Measurements from ENCODE around the gene FBLN1. TPM values are rescaled to one million over a fixed set of nuclear protein-coding genes. Genes with fewer than 3 reads are reported as not detected.
A peak's percentile ranks its signal among the peaks of the same experiment; 100 is the strongest.

FBLN1 gene
- total and polyA plus RNA-seq, 2 of the 8 experiments (the other 6 are each of a cell fraction or from before 2014, with no cell fraction given): 159 to 168 TPM

DNA sequence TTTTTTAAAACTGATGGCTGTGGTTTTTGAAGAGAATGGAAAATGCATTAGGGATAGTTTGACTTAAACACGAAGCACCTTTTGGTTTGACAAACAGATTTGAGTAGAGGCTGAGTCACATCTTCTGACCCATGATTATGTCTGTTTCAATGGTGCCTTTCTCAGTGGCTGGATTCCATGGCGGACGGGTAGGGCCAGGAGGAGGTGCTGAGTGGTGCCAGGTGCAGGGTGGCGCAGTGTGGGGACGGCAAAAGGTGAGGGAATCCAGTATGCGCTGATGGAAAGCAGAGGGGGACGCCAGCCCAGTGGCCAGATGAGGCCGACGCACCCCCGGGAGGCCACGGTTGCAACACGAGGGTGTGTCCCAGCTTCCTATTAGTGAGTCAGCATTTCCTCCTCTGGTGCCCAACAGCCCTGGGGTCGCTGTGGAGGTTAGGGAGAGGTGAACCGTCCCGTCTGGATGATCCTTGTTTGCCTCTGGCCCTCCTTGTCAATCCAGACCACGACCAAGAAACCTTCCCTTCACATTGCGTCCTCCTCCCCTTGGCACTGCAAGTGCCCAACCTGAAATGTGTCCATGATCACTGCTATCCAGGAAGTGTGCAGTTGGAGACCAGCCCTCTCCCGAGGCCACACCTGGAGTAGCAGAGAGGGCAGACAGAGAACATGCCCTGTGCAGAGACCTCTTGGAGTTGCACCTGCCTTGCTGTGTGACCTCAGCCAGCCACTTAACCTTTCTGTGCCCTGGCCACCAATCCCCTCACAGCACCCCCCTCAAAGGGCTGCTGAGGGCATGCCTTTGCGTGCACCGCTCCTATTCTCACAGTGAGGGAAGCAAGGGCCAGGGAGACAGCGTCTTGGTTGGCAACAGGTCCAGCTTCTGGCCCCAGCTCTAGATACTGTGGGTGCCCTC lies 136.4 kb downstream of the FBLN1 start:
- H3K4ac ChIP-seq (replicated peaks; ENCODE audit: insufficient read length, low read depth, low read length): no peak overlapping the region
- no peaks in the 10 kb centered on the region for H3K79me2 ChIP-seq (ENCODE audit: control insufficient read depth in 1 of 2, insufficient read depth in 2 of 2, low read length in 2 of 2)
- H2BK20ac ChIP-seq (ENCODE audit: low read length): peak overlapping the region; percentile 29; the same call in 1 of the 2 replicates
- H2BK5ac ChIP-seq (ENCODE audit: low read depth, low read length): no peak overlapping the region; the same call in 1 of the 2 replicates
- H4K91ac ChIP-seq (replicated peaks; ENCODE audit: insufficient read length, low read length): peak overlapping the region; percentile 12
- H2AFZ ChIP-seq (ENCODE audit: low read length): peak overlapping the region; percentile 12; the same call in 1 of the 2 replicates
- no peak overlapping the region for H3K9ac ChIP-seq (replicated peaks in 1 of 4; ENCODE audit: extremely low read depth in 1 of 4, low read depth in 3 of 4, low read length in 3 of 4)
- H3K14ac ChIP-seq (ENCODE audit: insufficient read length): no peak overlapping the region
- ChIA-PET CTCF (ENCODE audit: partially characterized antibody) (interaction anchor here (1.0 to 1.7 kb wide), 8 partner anchors 11 to 239 kb away, joined by 3 to 4 read pairs (median 4); no protein-coding TSS in a partner anchor), POLR2A (ENCODE audit: partially characterized antibody) (interaction anchor here (0.6 to 1.1 kb wide), 2 partner anchors 14 to 17 kb away, joined by 3 to 4 read pairs; no protein-coding TSS in a partner anchor)
- peak overlapping the region; percentile 7; the same call in 1 of the 2 replicates for H2BK12ac ChIP-seq (ENCODE audit: low read depth, low read length)
- 89% methylated on average over 21 of the region's 21 CpGs; no CpG with 5 or more reads in 1 of the 2 experiments for WGBS, 2 experiments (ENCODE audit: extremely low coverage in 1 of 2, insufficient coverage in 1 of 2, insufficient read length in 1 of 2, insufficient replicate concordance in 2 of 2, low coverage in 1 of 2, low lambda C conversion rate in 2 of 2, missing lambda C conversion rate in 1 of 2)
- 0 out of 2 replicates have a peak overlapping the region, but pooled peaks have one; percentile 0 for H3K18ac ChIP-seq (ENCODE audit: extremely low read depth, low read length)
- H3K56ac ChIP-seq (replicated peaks; ENCODE audit: insufficient read length, low read depth, low read length): no peak overlapping the region
- H3K4me2 ChIP-seq (ENCODE audit: insufficient read depth in 1 of 2, low read depth in 2 of 2, low read length in 2 of 2): no peak overlapping the region
- no peaks in the 10 kb centered on the region; a peak in 1 of 7 replicates for H3K27me3 ChIP-seq (replicated peaks in 1 of 4; ENCODE audit: control insufficient read depth in 3 of 4, extremely low read depth in 1 of 4, insufficient read depth in 3 of 4, low read length in 3 of 4)
- H3K36me3 ChIP-seq (ENCODE audit: control insufficient read depth in 2 of 4, insufficient read depth in 4 of 4, low read length in 3 of 4): no peaks in the 10 kb centered on the region
- H3K23me2 ChIP-seq (ENCODE audit: low read depth, low read length): no peaks in the 10 kb centered on the region
- no peak overlapping the region for H3K4me3 ChIP-seq (ENCODE audit: extremely low read depth in 1 of 4, insufficient read depth in 2 of 4, low read depth in 3 of 4, low read length in 4 of 4)
- no peaks in the 10 kb centered on the region for H3K9me3 ChIP-seq (ENCODE audit: insufficient read depth in 2 of 2, low read depth in 1 of 2, low read length in 1 of 2)
- no peaks in the 10 kb centered on the region for H3K79me1 ChIP-seq (ENCODE audit: low read depth, low read length)
- no peak overlapping the region for H2BK120ac ChIP-seq (replicated peaks; ENCODE audit: low read depth, low read length)
- H4K5ac ChIP-seq (ENCODE audit: insufficient read length, low read depth, low read length): no peak overlapping the region
- H4K20me1 ChIP-seq (replicated peaks in 1 of 2; ENCODE audit: control insufficient read depth in 1 of 2, insufficient read depth in 2 of 2, low read length in 2 of 2): no peaks in the 10 kb centered on the region
- TF ChIP-seq, protein P1, sequence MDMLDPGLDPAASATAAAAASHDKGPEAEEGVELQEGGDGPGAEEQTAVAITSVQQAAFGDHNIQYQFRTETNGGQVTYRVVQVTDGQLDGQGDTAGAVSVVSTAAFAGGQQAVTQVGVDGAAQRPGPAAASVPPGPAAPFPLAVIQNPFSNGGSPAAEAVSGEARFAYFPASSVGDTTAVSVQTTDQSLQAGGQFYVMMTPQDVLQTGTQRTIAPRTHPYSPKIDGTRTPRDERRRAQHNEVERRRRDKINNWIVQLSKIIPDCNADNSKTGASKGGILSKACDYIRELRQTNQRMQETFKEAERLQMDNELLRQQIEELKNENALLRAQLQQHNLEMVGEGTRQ (IDR thresholded peaks at IDR 0.05; ENCODE audit: low read length): no peak
- TF ChIP-seq MAFK (IDR thresholded peaks at IDR 0.05; ENCODE audit: low read depth, low read length) (peak; percentile 66; the same call in 1 of the 2 replicates), RFX5 (IDR thresholded peaks at IDR 0.05; ENCODE audit: borderline replicate concordance, low read depth, low read length) (no peak), BACH1 (IDR thresholded peaks at IDR 0.05; ENCODE audit: low read length) (peak; percentile 79)
- TF ChIP-seq, protein P2, sequence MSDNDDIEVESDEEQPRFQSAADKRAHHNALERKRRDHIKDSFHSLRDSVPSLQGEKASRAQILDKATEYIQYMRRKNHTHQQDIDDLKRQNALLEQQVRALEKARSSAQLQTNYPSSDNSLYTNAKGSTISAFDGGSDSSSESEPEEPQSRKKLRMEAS (IDR thresholded peaks at IDR 0.05): peak; percentile 8; the same call in 1 of the 2 replicates
- H3K23ac ChIP-seq (ENCODE audit: insufficient read length): no peak overlapping the region
- DNase-seq (ENCODE audit: low read depth in 1 of 2, low spot score in 2 of 2) (no peak), FAIRE-seq (no peak)
- H3K27ac ChIP-seq (ENCODE audit: low read depth, low read length): no peak overlapping the region
- no peak overlapping the region for H2AK5ac ChIP-seq (ENCODE audit: low read depth, low read length)
- H3K4me1 ChIP-seq (replicated peaks in 1 of 4; ENCODE audit: control insufficient read depth in 3 of 4, insufficient read depth in 4 of 4, low read length in 3 of 4): peaks cover 0 to 17% (median 9%) of the 10 kb centered on the region in 4 experiments; a peak in 3 of 7 replicates
- peak overlapping the region; percentile 14; the same call in 1 of the 2 replicates for H2BK15ac ChIP-seq (ENCODE audit: low read length)
- H4K8ac ChIP-seq (ENCODE audit: extremely low read depth, insufficient read depth, low read length): peak overlapping the region; percentile 28; the same call in 1 of the 2 replicates

Measured in H1 (cell line).